CD4-positive, alpha-beta T cell (primary cell): Measurements from ENCODE around the gene RNF135. TPM values are rescaled to one million over a fixed set of nuclear protein-coding genes. Genes with fewer than 3 reads are reported as not detected.
A peak's percentile ranks its signal among the peaks of the same experiment; 100 is the strongest.

Source experiments
- ATAC-seq: fragments of 200-7000 bp; cut with Tn5 transposase; one replicate; pipeline ENCODE4 v1.10.0; 2022; ENCODE audit warnings: mild to moderate bottlenecking; ENCODE audit not compliant: poor library complexity
- CTCF ChIA-PET: fragments of 350-600 bp; sonication (Branson Sonifier 250); formaldehyde crosslinking; loops from one replicate; lab custom pipeline; 2021; ENCODE audit warnings: antibody characterized with exemption, inconsistent platforms; lab: Charles Lee
- POLR2A ChIA-PET: fragments of 350-600 bp; sonication (Branson Sonifier 250); formaldehyde crosslinking; loops from one replicate; lab custom pipeline; 2021; ENCODE audit warnings: antibody characterized with exemption, inconsistent platforms; lab: Charles Lee
- DNase-seq, 14 experiments: peaks; one replicate each; pipeline ENCODE4 v3.0.0-alpha.2; 2013 to 2020; ENCODE audit warnings: mixed read lengths in 2 of 14
- H3K27ac ChIP-seq, 2 donors: one replicate each; pipeline versions ENCODE4 v1.5.1 to v1.7.0; 2013; ENCODE audit warnings: low read length in 2 of 2, low read depth in 1 of 2, mild to moderate bottlenecking in 1 of 2
- H3K27me3 ChIP-seq, 2 experiments: 1 replicate in 1 of 2; 2 replicates in 1 of 2; pipeline versions ENCODE4 v1.6.1 to v1.7.0; 2013; ENCODE audit warnings: low read length in 2 of 2, control low read depth in 1 of 2, mild to moderate bottlenecking in 1 of 2, moderate library complexity in 1 of 2; ENCODE audit not compliant: insufficient read depth in 2 of 2, control insufficient read depth in 1 of 2
- H3K36me3 ChIP-seq: one replicate; pipeline ENCODE4 v1.6.1; 2013; ENCODE audit warnings: low read length, control low read depth; ENCODE audit not compliant: insufficient read depth
- H3K4me1 ChIP-seq: one replicate; pipeline ENCODE4 v1.6.1; 2013; ENCODE audit warnings: low read length, control low read depth; ENCODE audit not compliant: insufficient read depth
- H3K4me3 ChIP-seq: one replicate; pipeline ENCODE4 v1.5.1; 2013; ENCODE audit warnings: mild to moderate bottlenecking, low read length, moderate library complexity
- H3K9me3 ChIP-seq, 2 experiments: 1 replicate in 1 of 2; 2 replicates in 1 of 2; pipeline versions ENCODE4 v1.6.1 to v1.7.0; 2013; ENCODE audit warnings: low read length in 2 of 2, mild to moderate bottlenecking in 2 of 2, control low read depth in 1 of 2, moderate library complexity in 1 of 2; ENCODE audit not compliant: control insufficient read depth in 1 of 2, insufficient read depth in 1 of 2
- H3K27ac Mint-ChIP-seq: one replicate; pipeline ENCODE4 v1.8.0; 2020; ENCODE audit warnings: mixed read lengths
- H3K27me3 Mint-ChIP-seq: one replicate; pipeline ENCODE4 v1.8.0; 2021; ENCODE audit warnings: mixed read lengths
- H3K36me3 Mint-ChIP-seq: one replicate; pipeline ENCODE4 v1.8.0; 2021; ENCODE audit warnings: low read depth, mixed read lengths
- H3K4me1 Mint-ChIP-seq: one replicate; pipeline ENCODE4 v1.8.0; 2021; ENCODE audit warnings: low read depth, mixed read lengths
- H3K4me3 Mint-ChIP-seq: one replicate; pipeline ENCODE4 v1.8.0; 2020; ENCODE audit warnings: mild to moderate bottlenecking, mixed read lengths
- H3K9me3 Mint-ChIP-seq: one replicate; pipeline ENCODE4 v1.8.0; 2020; ENCODE audit warnings: mixed read lengths
- CTCF ChIP-seq: fragments of 200-600 bp; IDR thresholded peaks from one replicate; pipeline ENCODE4 v1.8.0; 2022; ENCODE audit warnings: antibody characterized with exemption, mild to moderate bottlenecking
- intact Hi-C, 2 experiments: fragments of 100-400 bp; cut with DNase I in 1 of 2; cut with micrococcal nuclease in 1 of 2; formaldehyde crosslinking; loops; one replicate each; pipeline versions ENCODE4 v1.15.1 to v1.9.0; 2023 to 2025; cut with DNase I, micrococcal nuclease
- polyA plus RNA-seq, 2 donors: library from polyadenylated mRNA; unstranded; fragments of 120-200 nt; gene quantifications; one replicate each; pipeline ENCODE4 v1.2.1, GENCODE V29; 2013
- total RNA-seq, 174 experiments: library from RNA in 2 of 174; stranded (reverse) in 2 of 174; gene quantifications; one replicate each; pipeline ENCODE4 v1.2.3 and lab custom pipeline; 2021 to 2026

Gene RNF135
- total RNA-seq (1 to 10 TPM; 1.5 to 1.8 TPM), total RNA-seq (lab: John Stamatoyannopoulos, UW) (0.64 to 11.8 (median 5.0) reads per million in 172 experiments)
- polyA plus RNA-seq (2013, experiment 1 of 2), result 7.4 TPM
- 6.9 TPM for polyA plus RNA-seq (2013, experiment 2 of 2)

GRCh38 chr17:30970831-30971567 is at the start of gene RNF135:
Gene RNF135, plus strand, starts transcription at chr17:30971039. Its CDS starts 35 bp downstream, at chr17:30971074.
- peak; percentile 54 for ATAC-seq
- H3K9me3 ChIP-seq, result no peaks in the 10 kb centered on the region
- peaks cover 10% of the 10 kb centered on the region for H3K36me3 Mint-ChIP-seq
- peaks cover 14% of the 10 kb centered on the region for H3K4me1 ChIP-seq
- peak within 1 kb of the TSS; percentile 88 for H3K27ac Mint-ChIP-seq
- peaks cover 26% of the 10 kb centered on the region for H3K4me1 Mint-ChIP-seq
- peak within 1 kb of the TSS in 1 of 2 donors; percentile 7 for H3K27ac ChIP-seq
- peak within 1 kb of the TSS; percentile 81 for H3K4me3 ChIP-seq
- TF ChIP-seq CTCF, result no peak
- peak; percentile 14 to 80 (median 46) for DNase-seq
- no peaks in the 10 kb centered on the region for H3K36me3 ChIP-seq
- H3K27me3 ChIP-seq, result no peaks in the 10 kb centered on the region
- no peaks in the 10 kb centered on the region for H3K27me3 Mint-ChIP-seq
- intact Hi-C loops, result loop anchor here (1.0 kb wide), 2 partner anchors 245 to 402 kb away; no protein-coding TSS in a partner anchor
- ChIA-PET POLR2A (interaction anchor here (0.7 to 3.3 kb wide), 6 partner anchors 37 to 1355 kb away, joined by 3 to 22 read pairs (median 4); partner anchors contain the start of gene NF1), CTCF (interaction anchor here (1.0 kb wide), 1 partner anchor 128 kb away, joined by 3 read pairs; no protein-coding TSS in a partner anchor)
- H3K9me3 Mint-ChIP-seq, result no peaks in the 10 kb centered on the region
- H3K4me3 Mint-ChIP-seq, result peak within 1 kb of the TSS; percentile 97

GRCh38 chr17:30921544-30922196 is 49.2 kb upstream of the RNF135 start, which contains the start of gene ADAP2:
Gene ADAP2, plus strand, starts transcription at chr17:30921945. Its CDS starts 70 bp downstream, at chr17:30922015.
- Mint-ChIP-seq H3K4me3 (peak within 1 kb of the TSS; percentile 69), H3K36me3 (no peaks in the 10 kb centered on the region), H3K4me1 (peaks cover 16% of the 10 kb centered on the region), H3K9me3 (no peaks in the 10 kb centered on the region), H3K27me3 (peaks cover 48% of the 10 kb centered on the region), H3K27ac (no peak within 1 kb of the TSS)
- peak within 1 kb of the TSS; percentile 35 for H3K4me3 ChIP-seq
- DNase-seq, result peak in 3 of 14 experiments; percentile 13 to 34 (median 26)
- TF ChIP-seq CTCF, result no peak
- no peak for ATAC-seq
- H3K4me1 ChIP-seq, result peaks cover 15% of the 10 kb centered on the region
- intact Hi-C loops, result no loop called here
- POLR2A ChIA-PET, result no interaction called here
- H3K27ac ChIP-seq, result no peak within 1 kb of the TSS
- peaks cover 34 to 44% of the 10 kb centered on the region in 2 experiments for H3K27me3 ChIP-seq
- peaks cover 0 to 5% of the 10 kb centered on the region in 2 experiments for H3K9me3 ChIP-seq
- H3K36me3 ChIP-seq, result no peaks in the 10 kb centered on the region
- CTCF ChIA-PET, result interaction anchor here (0.6 kb wide), 1 partner anchor 1307 kb away, joined by 3 read pairs; no protein-coding TSS in a partner anchor
